IMR-90 (cell line): ENCODE measurements around the gene ZNF814. TPM values are rescaled to one million over a fixed set of nuclear protein-coding genes. Genes with fewer than 3 reads are reported as not detected.
"Not testable (repeated sequence)": the region's sequence is repeated elsewhere in the genome, so short reads cannot be mapped to it uniquely, and the experiment has no call there.

Experiments used
- ATAC-seq: fragments of 200-7000 bp; cut with Tn5 transposase; 2 replicates; pipeline ENCODE4 v1.9.1; 2020; ENCODE audit warnings: low read depth, mild to moderate bottlenecking, moderate library complexity
- BruUV-seq: library from RNA; stranded (reverse); fragments of 400-500 nt; replicated peaks from 2 replicates; lab custom pipeline; 2021; lab: Mats Ljungman, UMichigan
- CTCF ChIA-PET: fragments of 300-600 bp; formaldehyde crosslinking; extraction: SDS; loops from one replicate; lab custom pipeline; 2021; ENCODE audit warnings: antibody characterized with exemption; lab: Yijun Ruan, JAX
- POLR2A ChIA-PET: fragments of 300-600 bp; sonication (Branson Sonifier 250); formaldehyde crosslinking; loops from one replicate; lab custom pipeline; 2022; ENCODE audit warnings: antibody characterized with exemption; ENCODE audit not compliant: unreplicated experiment; lab: Charles Lee
- DNase-seq: peaks from one replicate; pipeline ENCODE4 v3.0.0; 2013
- H2AFZ ChIP-seq: replicated peaks from 2 replicates; pipeline ENCODE3; 2013; ENCODE audit warnings: low read length, mild to moderate bottlenecking; ENCODE audit not compliant: poor library complexity
- H2AK5ac ChIP-seq: 2 replicates; pipeline ENCODE4 v1.6.1; 2013; ENCODE audit warnings: low read depth, low read length, inconsistent platforms
- H2AK9ac ChIP-seq: replicated peaks from 2 replicates; pipeline ENCODE3; 2013; ENCODE audit warnings: mild to moderate bottlenecking, low read depth, low read length, moderate library complexity; ENCODE audit not compliant: poor library complexity
- H2BK120ac ChIP-seq: 2 replicates; pipeline ENCODE4 v1.6.1; 2013; ENCODE audit warnings: low read depth, low read length, inconsistent platforms
- H2BK15ac ChIP-seq: 3 replicates; pipeline ENCODE4 v1.6.1; 2013; ENCODE audit warnings: low read depth, low read length, inconsistent platforms
- H2BK20ac ChIP-seq: 2 replicates; pipeline ENCODE4 v1.6.1; 2013; ENCODE audit warnings: low read depth, mild to moderate bottlenecking, inconsistent platforms, low read length, moderate library complexity
- H2BK5ac ChIP-seq: 2 replicates; pipeline ENCODE4 v1.6.1; 2013; ENCODE audit warnings: mild to moderate bottlenecking, low read depth, low read length, inconsistent platforms; ENCODE audit not compliant: poor library complexity, severe bottlenecking
- H3K14ac ChIP-seq: replicated peaks from 2 replicates; pipeline ENCODE4 v1.6.1; 2013; ENCODE audit warnings: low read depth, low read length, inconsistent platforms
- H3K18ac ChIP-seq: 2 replicates; pipeline ENCODE4 v1.6.1; 2013; ENCODE audit warnings: low read depth, low read length, control low read depth
- H3K23ac ChIP-seq: 2 replicates; pipeline ENCODE4 v1.6.1; 2013; ENCODE audit warnings: low read depth, low read length, inconsistent platforms
- H3K27ac ChIP-seq: 2 replicates; pipeline ENCODE4 v1.5.1; 2013; ENCODE audit warnings: mild to moderate bottlenecking, control low read depth, low read length; ENCODE audit not compliant: insufficient read depth
- H3K27me3 ChIP-seq: 2 replicates; pipeline ENCODE4 v1.6.1; 2013; ENCODE audit warnings: low read length; ENCODE audit not compliant: control insufficient read depth, insufficient read depth
- H3K36me3 ChIP-seq: 2 replicates; pipeline ENCODE4 v1.6.1; 2013; ENCODE audit warnings: low read length, mixed read lengths; ENCODE audit not compliant: control insufficient read depth, insufficient read depth
- H3K4ac ChIP-seq: 2 replicates; pipeline ENCODE4 v1.6.1; 2013; ENCODE audit warnings: low read depth, low read length, inconsistent platforms
- H3K4me1 ChIP-seq: 2 replicates; pipeline ENCODE4 v1.6.1; 2013; ENCODE audit warnings: low read length, mixed read lengths; ENCODE audit not compliant: control insufficient read depth, insufficient read depth
- H3K4me2 ChIP-seq: 2 replicates; pipeline ENCODE4 v1.6.1; 2013; ENCODE audit warnings: low read depth, mild to moderate bottlenecking, control low read depth, low read length, moderate library complexity
- H3K4me3 ChIP-seq: 2 replicates; pipeline ENCODE4 v1.5.1; 2013; ENCODE audit warnings: low read depth, mild to moderate bottlenecking, control low read depth, low read length, moderate library complexity; ENCODE audit not compliant: insufficient read depth
- H3K56ac ChIP-seq: 2 replicates; pipeline ENCODE4 v1.6.1; 2013; ENCODE audit warnings: low read length, inconsistent platforms; ENCODE audit not compliant: insufficient read depth; ENCODE audit errors: extremely low read depth
- H3K79me1 ChIP-seq, 2 experiments: 2 replicates each; pipeline ENCODE4 v1.6.1; 2013; ENCODE audit warnings: low read length in 2 of 2, inconsistent platforms in 1 of 2, low read depth in 1 of 2
- H3K9ac ChIP-seq: 2 replicates; pipeline ENCODE4 v1.6.1; 2013; ENCODE audit warnings: low read depth, low read length, control low read depth
- H3K9me1 ChIP-seq: 2 replicates; pipeline ENCODE4 v1.6.1; 2013; ENCODE audit warnings: low read length, inconsistent platforms; ENCODE audit not compliant: insufficient read depth
- H3K9me3 ChIP-seq: 2 replicates; pipeline ENCODE4 v1.6.1; 2013; ENCODE audit warnings: low read length; ENCODE audit not compliant: control insufficient read depth, insufficient read depth
- H4K20me1 ChIP-seq: 2 replicates; pipeline ENCODE4 v1.6.1; 2013; ENCODE audit warnings: low read length, inconsistent platforms; ENCODE audit not compliant: insufficient read depth
- H4K5ac ChIP-seq: 2 replicates; pipeline ENCODE4 v1.6.1; 2013; ENCODE audit warnings: mild to moderate bottlenecking, low read depth, low read length, control low read depth
- H4K8ac ChIP-seq, 2 experiments: 2 replicates each; pipeline ENCODE4 v1.6.1; 2013; ENCODE audit warnings: low read depth in 2 of 2, low read length in 2 of 2, control low read depth in 1 of 2, inconsistent platforms in 1 of 2
- H4K91ac ChIP-seq: 2 replicates; pipeline ENCODE4 v1.6.1; 2013; ENCODE audit warnings: low read depth, low read length, inconsistent platforms; ENCODE audit not compliant: insufficient read depth
- WGBS, 2 experiments: methylation state at CpG; one replicate each; pipeline versions ENCODE4 v1.1.5 to v1.1.7; 2013; ENCODE audit warnings: missing lambda C conversion rate in 2 of 2; ENCODE audit not compliant: insufficient read length in 1 of 2; ENCODE audit errors: extremely low coverage in 2 of 2; 5-methylcytosine and 5-hydroxymethylcytosine counted together
- dilution Hi-C: fragments of 300-500 bp; cut with HindIII; formaldehyde crosslinking; loops from one replicate; pipeline ENCODE4 v1.14.3; 2018; ENCODE audit warnings: low sequenced_read_pairs; ENCODE audit not compliant: unreplicated experiment
- in situ Hi-C: fragments of 300-500 bp; cut with MboI; formaldehyde crosslinking; loops from 3 replicates; pipeline ENCODE4 v1.14.3; 2019; ENCODE audit warnings: low sequenced_read_pairs, inconsistent platforms, mixed read lengths
- intact Hi-C: fragments of 100-400 bp; cut with micrococcal nuclease; formaldehyde crosslinking; loops from 2 replicates; pipeline ENCODE4 v1.10.0; 2022
- polyA plus RNA-seq, 3 experiments: library from polyadenylated mRNA; depleted of rRNA; stranded (reverse); fragments of >200 nt; gene quantifications; 2 replicates each; pipeline ENCODE4 v1.2.3, GENCODE V29; 2012; ENCODE audit warnings: low replicate concordance in 1 of 3
- total RNA-seq: library from RNA; depleted of rRNA; stranded (reverse); fragments of >200 nt; gene quantifications from 2 replicates; pipeline ENCODE4 v1.2.3, GENCODE V29; 2012

ZNF814 gene
- total and polyA plus RNA-seq, 2 of the 4 experiments (the other 2 are of a cell fraction), result 3.9 to 5.9 TPM

DNA sequence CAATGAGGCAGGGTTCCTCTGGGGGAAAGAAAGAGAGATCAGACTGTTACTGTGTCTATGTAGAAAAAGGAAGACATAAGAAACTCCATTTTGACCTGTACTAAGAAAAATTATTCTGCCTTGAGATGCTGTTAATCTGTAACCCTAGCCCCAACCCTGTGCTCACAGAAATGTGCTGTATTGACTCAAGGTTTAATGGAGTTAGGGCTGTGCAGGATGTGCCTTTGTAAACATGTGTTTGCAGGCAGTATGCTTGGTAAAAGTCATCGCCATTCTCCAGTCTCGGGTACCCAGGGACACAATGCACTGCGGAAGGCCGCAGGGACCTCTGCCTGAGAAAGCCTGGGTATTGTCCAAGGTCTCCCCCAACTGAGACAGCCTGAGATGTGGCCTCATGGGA lies 65.2 kb downstream of the ZNF814 start:
- H3K14ac ChIP-seq, H3K9me3 ChIP-seq, H4K5ac ChIP-seq, H3K56ac ChIP-seq, H3K18ac ChIP-seq, H3K36me3 ChIP-seq, H2AK5ac ChIP-seq, H3K4me2 ChIP-seq, H3K27me3 ChIP-seq, H3K9me1 ChIP-seq, H4K8ac ChIP-seq, H2AK9ac ChIP-seq, intact Hi-C loops, CTCF ChIA-PET, DNase-seq, H2AFZ ChIP-seq, dilution Hi-C loops, H2BK20ac ChIP-seq, H3K4me1 ChIP-seq, BruUV-seq, H4K91ac ChIP-seq, H3K23ac ChIP-seq, H2BK120ac ChIP-seq, H3K9ac ChIP-seq, H2BK15ac ChIP-seq, in situ Hi-C loops, H3K4me3 ChIP-seq, POLR2A ChIA-PET, H3K27ac ChIP-seq, H3K4ac ChIP-seq, ATAC-seq, H2BK5ac ChIP-seq: not testable (repeated sequence)
- peaks cover 26% of the 10 kb centered on the region for H4K20me1 ChIP-seq
- peaks cover 11 to 67% of the 10 kb centered on the region in 2 experiments for H3K79me1 ChIP-seq
- WGBS, 2 experiments, result 100% methylated on average over 2 of the region's 4 CpGs; no CpG with 5 or more reads in 1 of the 2 experiments

DNA sequence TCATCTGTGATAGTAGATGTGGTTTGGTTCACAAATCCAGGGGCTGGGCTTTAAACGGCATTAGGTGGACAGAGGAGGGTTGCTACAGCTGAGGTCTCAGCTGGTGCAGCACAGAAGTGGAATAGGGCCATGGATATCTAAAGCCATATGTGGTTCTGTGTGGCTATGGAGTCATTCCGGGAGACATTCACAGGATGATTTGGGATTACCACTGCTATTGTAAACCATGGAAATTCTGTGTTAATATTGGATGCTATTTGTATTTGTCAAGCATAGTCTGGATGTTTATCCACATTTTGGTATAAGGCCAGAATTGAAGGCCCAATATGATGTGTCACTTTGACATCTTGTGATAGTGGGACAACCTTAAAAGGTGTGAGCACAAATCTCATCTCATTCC lies 65.7 kb downstream of the ZNF814 start:
- H4K20me1 ChIP-seq, result peaks cover 26% of the 10 kb centered on the region
- H2AFZ ChIP-seq, H3K9me3 ChIP-seq, dilution Hi-C loops, H3K4me2 ChIP-seq, H3K9me1 ChIP-seq, CTCF ChIA-PET, H3K18ac ChIP-seq, H3K56ac ChIP-seq, H3K14ac ChIP-seq, H2BK20ac ChIP-seq, H4K5ac ChIP-seq, POLR2A ChIA-PET, ATAC-seq, H3K27me3 ChIP-seq, H3K27ac ChIP-seq, H3K4me3 ChIP-seq, intact Hi-C loops, H3K4ac ChIP-seq, H3K23ac ChIP-seq, H2AK5ac ChIP-seq, H3K9ac ChIP-seq, H2BK15ac ChIP-seq, in situ Hi-C loops, BruUV-seq, H3K4me1 ChIP-seq, H3K36me3 ChIP-seq, H4K91ac ChIP-seq, H2AK9ac ChIP-seq, H2BK120ac ChIP-seq, DNase-seq, H2BK5ac ChIP-seq, H4K8ac ChIP-seq: not testable (repeated sequence)
- 57% methylated on average over 1 of the region's 2 CpGs; no CpG with 5 or more reads in 1 of the 2 experiments for WGBS, 2 experiments
- H3K79me1 ChIP-seq, result peaks cover 11 to 67% of the 10 kb centered on the region in 2 experiments
